Ascending aorta (tissue), 2 donors: ENCODE results near the gene HS3ST3B1. TPM values are rescaled to one million over a fixed set of nuclear protein-coding genes. Genes with fewer than 3 reads are reported as not detected.

Source experiments
- DNase-seq, 2 donors: peaks; one replicate each; pipeline ENCODE4 v3.0.0-alpha.2; 2019; ENCODE audit warnings: low spot score in 2 of 2
- H3K27ac ChIP-seq, 2 donors: fragments of 200-600 bp; sonication (generic); one replicate each; pipeline ENCODE4 v1.5.1; 2016 to 2017; ENCODE audit warnings: mild to moderate bottlenecking in 1 of 2
- H3K27me3 ChIP-seq: fragments of 200-600 bp; sonication (generic); one replicate; pipeline ENCODE4 v1.5.1; 2017
- H3K36me3 ChIP-seq, 2 donors: fragments of 200-600 bp; sonication (generic); one replicate each; pipeline ENCODE4 v1.5.1; 2016
- H3K4me1 ChIP-seq, 2 donors: fragments of 200-600 bp; sonication (generic); one replicate each; pipeline ENCODE4 v1.5.1; 2016 to 2017; ENCODE audit warnings: mild to moderate bottlenecking in 1 of 2
- H3K4me3 ChIP-seq, 2 donors: fragments of 200-600 bp; sonication (generic); one replicate each; pipeline ENCODE4 v1.5.1; 2016 to 2017; ENCODE audit warnings: mild to moderate bottlenecking in 1 of 2
- H3K9me3 ChIP-seq, 2 donors: fragments of 200-600 bp; sonication (generic); one replicate each; pipeline ENCODE4 v1.5.1; 2016
- CTCF ChIP-seq, 3 experiments: fragments of 200-600 bp in 2 of 3; fragments of 450-650 bp in 1 of 3; sonication (generic) in 2 of 3; IDR thresholded peaks; one replicate each; pipeline ENCODE4 v1.5.1; 2016 to 2019; ENCODE audit warnings: antibody characterized with exemption in 3 of 3, mild to moderate bottlenecking in 1 of 3, moderate library complexity in 1 of 3
- intact Hi-C: fragments of 100-400 bp; cut with DNase I; formaldehyde crosslinking; loops from one replicate; pipeline ENCODE4 v1.15.1; 2023
- total RNA-seq: library from RNA; depleted of rRNA; stranded (reverse); fragments of >200 nt; gene quantifications from one replicate; pipeline ENCODE4 v1.1.0, GENCODE V29; 2016

Gene HS3ST3B1
- total RNA-seq, 1 donor from 2014 or later, result 14.6 TPM

- TF ChIP-seq CTCF (IDR thresholded peaks at IDR 0.05), result no peak
- no peak overlapping the region for H3K27ac ChIP-seq
- H3K27me3 ChIP-seq, result no peaks in the 10 kb centered on the region
- no peaks in the 10 kb centered on the region for H3K36me3 ChIP-seq
- H3K9me3 ChIP-seq, result no peaks in the 10 kb centered on the region
- no peak overlapping the region for H3K4me3 ChIP-seq
- H3K4me1 ChIP-seq, result no peaks in the 10 kb centered on the region
- intact Hi-C loops, result no loop called here
- DNase-seq, result no peak
Observed at GRCh38 chr17:14372461-14372860, 71.6 kb downstream of the HS3ST3B1 start.

- Histone ChIP-seq H3K36me3 (no peaks in the 10 kb centered on the region), H3K27ac (no peak overlapping the region), H3K4me1 (no peaks in the 10 kb centered on the region), H3K4me3 (no peak overlapping the region), H3K27me3 (no peaks in the 10 kb centered on the region), H3K9me3 (no peaks in the 10 kb centered on the region)
- DNase-seq, result no peak
- no peak for TF ChIP-seq CTCF (IDR thresholded peaks at IDR 0.05)
- intact Hi-C loops, result no loop called here
Observed at GRCh38 chr17:14372905-14373613, 72.2 kb downstream of the HS3ST3B1 start.

GRCh38 chr17:14373614-14374259 lies 72.9 kb downstream of the HS3ST3B1 start:
- H3K4me3 ChIP-seq, result no peak overlapping the region
- no peaks in the 10 kb centered on the region for H3K9me3 ChIP-seq
- no peaks in the 10 kb centered on the region for H3K4me1 ChIP-seq
- intact Hi-C loops, result no loop called here
- H3K27me3 ChIP-seq, result no peaks in the 10 kb centered on the region
- no peak overlapping the region for H3K27ac ChIP-seq
- H3K36me3 ChIP-seq, result no peaks in the 10 kb centered on the region
- no peak for TF ChIP-seq CTCF (IDR thresholded peaks at IDR 0.05)
- no peak for DNase-seq

- Histone ChIP-seq H3K9me3 (no peaks in the 10 kb centered on the region), H3K27me3 (no peaks in the 10 kb centered on the region), H3K4me1 (no peaks in the 10 kb centered on the region), H3K4me3 (no peak overlapping the region), H3K36me3 (no peaks in the 10 kb centered on the region), H3K27ac (no peak overlapping the region)
- no peak for DNase-seq
- no peak for TF ChIP-seq CTCF (IDR thresholded peaks at IDR 0.05)
- intact Hi-C loops, result no loop called here
Observed at GRCh38 chr17:14374268-14374667, 73.4 kb downstream of the HS3ST3B1 start.

- intact Hi-C loops, result no loop called here
- Histone ChIP-seq H3K27me3 (no peaks in the 10 kb centered on the region), H3K4me1 (no peaks in the 10 kb centered on the region), H3K9me3 (no peaks in the 10 kb centered on the region), H3K27ac (no peak overlapping the region), H3K36me3 (no peaks in the 10 kb centered on the region), H3K4me3 (no peak overlapping the region)
- no peak for DNase-seq
- no peak for TF ChIP-seq CTCF (IDR thresholded peaks at IDR 0.05)
Observed at GRCh38 chr17:14376666-14377065, 75.8 kb downstream of the HS3ST3B1 start.
